DND-41 (cell line): ENCODE data around the gene HYKK.

Experiments
- CTCF ChIP-seq: IDR thresholded peaks from 2 replicates; pipeline ENCODE4 v1.5.1; 2012; ENCODE audit warnings: borderline replicate concordance, low read length, moderate library complexity, mild to moderate bottlenecking; ENCODE audit not compliant: poor library complexity, severe bottlenecking; ENCODE audit errors: extremely low read depth
- EZH2 ChIP-seq: IDR thresholded peaks from 3 replicates; pipeline ENCODE4 v1.6.1; 2012; ENCODE audit warnings: borderline replicate concordance, low read depth, mild to moderate bottlenecking, moderate library complexity, low read length, inconsistent platforms; ENCODE audit not compliant: severe bottlenecking

DNA sequence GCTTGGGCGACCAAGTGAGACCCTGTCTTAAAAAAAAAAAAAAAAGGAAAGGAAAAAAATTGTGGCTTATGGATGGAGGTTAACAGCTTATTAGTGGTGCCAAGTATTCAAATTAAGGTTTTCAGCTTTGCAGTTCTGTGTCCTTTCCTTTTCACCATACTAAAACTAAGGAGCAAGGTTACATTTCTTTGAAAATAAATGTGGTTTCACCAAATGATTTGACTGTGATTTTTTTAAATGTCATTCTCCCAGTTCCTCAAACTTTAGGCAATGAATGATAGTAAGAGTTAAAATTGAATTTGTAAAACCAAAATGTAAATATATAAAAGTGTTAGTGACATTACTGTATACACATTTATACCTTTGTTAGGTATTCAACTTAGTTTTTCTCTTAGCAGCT, 67.6 kb downstream of the HYKK start:
- TF ChIP-seq CTCF (no peak), EZH2 (no peak)
